Osteocyte (in vitro differentiated cells): Measurements from ENCODE around the gene SLC5A9. TPM values are rescaled to one million over a fixed set of nuclear protein-coding genes. Genes with fewer than 3 reads are reported as not detected.

Experiments
- DNase-seq: peaks from one replicate; pipeline ENCODE4 v3.0.0; 2021; ENCODE audit warnings: mixed read lengths; ENCODE audit not compliant: unreplicated experiment; ENCODE audit errors: extremely low spot score
- H3K27ac Mint-ChIP-seq: one replicate; pipeline ENCODE4 v1.8.0; 2021; ENCODE audit warnings: mild to moderate bottlenecking, mixed read lengths; ENCODE audit not compliant: unreplicated experiment
- H3K27me3 Mint-ChIP-seq: one replicate; pipeline ENCODE4 v1.8.0; 2021; ENCODE audit warnings: mixed read lengths; ENCODE audit not compliant: unreplicated experiment
- H3K36me3 Mint-ChIP-seq: one replicate; pipeline ENCODE4 v1.8.0; 2021; ENCODE audit warnings: mixed read lengths; ENCODE audit not compliant: unreplicated experiment
- H3K4me1 Mint-ChIP-seq: one replicate; pipeline ENCODE4 v1.8.0; 2021; ENCODE audit warnings: mixed read lengths; ENCODE audit not compliant: unreplicated experiment
- H3K4me3 Mint-ChIP-seq: one replicate; pipeline ENCODE4 v1.8.0; 2021; ENCODE audit warnings: mild to moderate bottlenecking, moderate library complexity, mixed read lengths; ENCODE audit not compliant: unreplicated experiment
- H3K9me3 Mint-ChIP-seq: one replicate; pipeline ENCODE4 v1.8.0; 2021; ENCODE audit warnings: mixed read lengths; ENCODE audit not compliant: unreplicated experiment
- CTCF ChIP-seq: fragments of 200-600 bp; sonication (generic); IDR thresholded peaks from 2 replicates; pipeline ENCODE4 v1.5.0; 2021; ENCODE audit warnings: antibody characterized with exemption, mild to moderate bottlenecking, moderate library complexity
- total RNA-seq: library from RNA; stranded (reverse); gene quantifications from 2 replicates; pipeline ENCODE4 v1.2.1, GENCODE V29; 2021

Gene SLC5A9
- total RNA-seq, 1 donor from 2014 or later, result not detected

DNA sequence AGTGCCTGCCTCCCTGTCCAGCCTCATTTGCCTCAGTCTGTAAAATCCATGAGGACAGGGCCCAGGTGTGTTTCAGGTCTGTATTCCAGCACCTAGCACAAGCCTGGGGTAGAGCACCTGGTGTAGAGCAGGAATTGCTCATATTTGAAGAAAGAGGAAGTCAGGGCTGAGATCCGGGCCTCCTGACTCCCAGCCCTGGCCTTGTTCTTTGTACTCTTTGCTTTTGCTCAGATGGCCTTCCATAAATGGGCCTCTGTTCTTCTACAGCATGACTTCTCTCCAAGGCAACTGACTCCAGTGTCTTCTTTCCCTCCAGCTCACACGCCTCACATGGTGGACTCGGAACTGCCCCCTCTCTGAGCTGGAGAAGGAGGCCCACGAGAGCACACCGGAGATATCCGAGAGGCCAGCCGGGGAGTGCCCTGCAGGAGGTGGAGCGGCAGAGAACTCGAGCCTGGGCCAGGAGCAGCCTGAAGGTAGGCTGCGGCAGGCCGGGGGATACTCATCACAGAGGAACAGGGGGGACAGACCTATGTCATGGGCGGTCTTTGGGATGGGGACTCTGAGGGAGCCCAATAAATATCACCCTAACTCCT lies 19.7 kb downstream of the SLC5A9 start:
- Mint-ChIP-seq H3K27ac (no peak overlapping the region), H3K4me1 (no peaks in the 10 kb centered on the region)

DNA sequence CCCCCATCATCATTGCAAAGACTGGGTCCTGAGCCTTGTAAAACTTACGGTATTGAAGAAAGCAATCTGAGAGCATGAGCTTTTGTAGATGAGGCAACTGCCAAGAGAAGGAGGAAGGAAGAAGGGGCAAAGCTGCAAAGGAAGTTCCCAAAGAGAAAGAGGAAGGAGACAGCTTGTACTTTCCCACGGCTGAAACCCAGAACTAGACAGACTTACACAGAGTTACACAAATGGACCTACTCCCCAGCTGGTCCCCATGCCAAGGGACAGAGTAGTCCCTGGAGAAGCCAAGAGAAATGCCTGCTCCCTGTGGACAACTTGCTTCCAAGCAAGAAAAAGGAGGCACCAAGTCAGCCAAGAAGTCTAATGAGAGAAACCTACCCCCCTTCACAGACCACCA lies 22.6 kb downstream of the SLC5A9 start:
- DNase-seq, result no peak
- no peaks in the 10 kb centered on the region for H3K4me1 Mint-ChIP-seq
- H3K4me3 Mint-ChIP-seq, result no peak overlapping the region

More for the DNA sequence above, 19.7 kb downstream of the SLC5A9 start:
- H3K9me3 Mint-ChIP-seq, result no peaks in the 10 kb centered on the region
- DNase-seq, result no peak
- TF ChIP-seq CTCF, result no peak
- peaks cover 2% of the 10 kb centered on the region for H3K27me3 Mint-ChIP-seq
- H3K4me3 Mint-ChIP-seq, result no peak overlapping the region
- no peaks in the 10 kb centered on the region for H3K36me3 Mint-ChIP-seq

GRCh38 chr1:48246727-48247126 lies 24.2 kb downstream of the SLC5A9 start:
- Mint-ChIP-seq H3K27ac (no peak overlapping the region), H3K4me3 (no peak overlapping the region), H3K9me3 (no peaks in the 10 kb centered on the region), H3K4me1 (no peaks in the 10 kb centered on the region), H3K27me3 (no peaks in the 10 kb centered on the region), H3K36me3 (no peaks in the 10 kb centered on the region)
- TF ChIP-seq CTCF, result no peak
- no peak for DNase-seq

More for the DNA sequence above, 22.6 kb downstream of the SLC5A9 start:
- TF ChIP-seq CTCF, result no peak
- no peaks in the 10 kb centered on the region for H3K9me3 Mint-ChIP-seq
- H3K27me3 Mint-ChIP-seq, result peaks cover 2% of the 10 kb centered on the region
- no peak overlapping the region for H3K27ac Mint-ChIP-seq
- no peaks in the 10 kb centered on the region for H3K36me3 Mint-ChIP-seq

GRCh38 chr1:48248356-48248755 lies 25.8 kb downstream of the SLC5A9 start:
- H3K27ac Mint-ChIP-seq, result no peak overlapping the region
- no peaks in the 10 kb centered on the region for H3K36me3 Mint-ChIP-seq
- no peaks in the 10 kb centered on the region for H3K9me3 Mint-ChIP-seq
- H3K27me3 Mint-ChIP-seq, result no peaks in the 10 kb centered on the region
- no peak for TF ChIP-seq CTCF
- H3K4me3 Mint-ChIP-seq, result no peak overlapping the region
- no peak for DNase-seq
- no peaks in the 10 kb centered on the region for H3K4me1 Mint-ChIP-seq

GRCh38 chr1:48249868-48250267 lies 27.4 kb downstream of the SLC5A9 start:
- Mint-ChIP-seq H3K27ac (no peak overlapping the region), H3K36me3 (no peaks in the 10 kb centered on the region), H3K9me3 (no peaks in the 10 kb centered on the region), H3K27me3 (no peaks in the 10 kb centered on the region), H3K4me3 (no peak overlapping the region), H3K4me1 (no peaks in the 10 kb centered on the region)
- no peak for TF ChIP-seq CTCF
- DNase-seq, result no peak
